HepG2 (cell line): ENCODE data around the gene SLC25A45. TPM values are rescaled to one million over a fixed set of nuclear protein-coding genes. Genes with fewer than 3 reads are reported as not detected.

ENCODE experiments used
- ATF6 ChIP-seq: sonication (generic); formaldehyde crosslinking; conservative IDR thresholded peaks from 2 replicates; pipeline ENCODE4 v1.4.0; 2020; ENCODE audit warnings: missing genetic modification reagents
- CBX5 ChIP-seq: sonication (generic); formaldehyde crosslinking; IDR thresholded peaks from 2 replicates; pipeline ENCODE4 v1.4.0; 2020; ENCODE audit warnings: missing genetic modification reagents, borderline replicate concordance
- EEA1 ChIP-seq: sonication (generic); formaldehyde crosslinking; IDR thresholded peaks from 2 replicates; pipeline ENCODE4 v1.5.1; 2020; ENCODE audit warnings: mild to moderate bottlenecking, missing genetic modification reagents, borderline replicate concordance
- FOXJ3 ChIP-seq: sonication (generic); formaldehyde crosslinking; IDR thresholded peaks from 2 replicates; pipeline ENCODE4 v1.4.0; 2020; ENCODE audit warnings: missing genetic modification reagents, mild to moderate bottlenecking, borderline replicate concordance
- NR3C1 ChIP-seq: sonication (generic); formaldehyde crosslinking; IDR thresholded peaks from 2 replicates; pipeline ENCODE4 v1.4.0; 2020; ENCODE audit warnings: missing genetic modification reagents
- PRDM15 ChIP-seq: sonication (generic); formaldehyde crosslinking; IDR thresholded peaks from 2 replicates; pipeline ENCODE4 v1.4.0; 2020; ENCODE audit warnings: missing genetic modification reagents
- RXRA ChIP-seq: sonication (generic); formaldehyde crosslinking; IDR thresholded peaks from 2 replicates; pipeline ENCODE4 v1.5.1; 2020; ENCODE audit warnings: missing genetic modification reagents
- SMARCC2 ChIP-seq: fragments of 450-650 bp; IDR thresholded peaks from 2 replicates; pipeline ENCODE4 v1.6.1; 2017; ENCODE audit warnings: antibody characterized with exemption, mild to moderate bottlenecking
- SMYD3 ChIP-seq: sonication (generic); formaldehyde crosslinking; IDR thresholded peaks from 2 replicates; pipeline ENCODE4 v1.8.1; 2023; ENCODE audit warnings: mild to moderate bottlenecking, missing genetic modification reagents
- SNAI1 ChIP-seq: sonication (generic); formaldehyde crosslinking; IDR thresholded peaks from 2 replicates; pipeline ENCODE4 v1.5.0; 2020; ENCODE audit warnings: mild to moderate bottlenecking, missing genetic modification reagents, borderline replicate concordance
- SPEN ChIP-seq: sonication (generic); formaldehyde crosslinking; IDR thresholded peaks from 2 replicates; pipeline ENCODE4 v1.5.1; 2020; ENCODE audit warnings: low read depth, mild to moderate bottlenecking, missing genetic modification reagents
- TRIM24 ChIP-seq: sonication (generic); formaldehyde crosslinking; IDR thresholded peaks from 2 replicates; pipeline ENCODE4 v1.8.0; 2022; ENCODE audit warnings: mild to moderate bottlenecking, missing genetic modification reagents
- ZFY ChIP-seq: sonication (generic); formaldehyde crosslinking; IDR thresholded peaks from 2 replicates; pipeline ENCODE4 v1.4.0; 2020; ENCODE audit warnings: missing genetic modification reagents
- ZNF446 ChIP-seq: sonication (generic); formaldehyde crosslinking; IDR thresholded peaks from 2 replicates; pipeline ENCODE4 v1.5.0; 2020; ENCODE audit warnings: mild to moderate bottlenecking, missing genetic modification reagents
- ZNF780A ChIP-seq: sonication (generic); formaldehyde crosslinking; IDR thresholded peaks from 2 replicates; pipeline ENCODE4 v1.8.0; 2022; ENCODE audit warnings: mild to moderate bottlenecking, missing genetic modification reagents, moderate library complexity
- ZSCAN29 ChIP-seq: sonication (generic); formaldehyde crosslinking; conservative IDR thresholded peaks from 2 replicates; pipeline ENCODE4 v1.4.0; 2020; ENCODE audit warnings: mild to moderate bottlenecking, missing genetic modification reagents
- polyA plus RNA-seq, 8 experiments: library from polyadenylated mRNA; depleted of rRNA in 3 of 8; stranded (reverse) in 7 of 8; unstranded in 1 of 8; fragments of >200 nt; fragmentation: Illumina TruSeq in 4 of 8; extraction: Trizol in 4 of 8; gene quantifications; 2 replicates each; pipeline versions ENCODE4 v1.2.1 to v1.2.3, GENCODE V29; 2011 to 2016; ENCODE audit warnings: low read depth in 4 of 8, missing spikeins in 1 of 8, mixed read lengths in 1 of 8; ENCODE audit not compliant: insufficient read depth in 1 of 8
- total RNA-seq, 5 experiments: library from RNA; depleted of rRNA; stranded (reverse); fragments of >200 nt; fragmentation: Illumina TruSeq; extraction: Trizol; gene quantifications; 2 replicates each; pipeline ENCODE4 v1.2.3, GENCODE V29; 2016; ENCODE audit warnings: low read depth in 1 of 5
- TF ChIP-seq, protein P1 (sequence below), 2 experiments: sonication (generic) in 1 of 2; formaldehyde crosslinking in 1 of 2; IDR thresholded peaks; 2 replicates each; pipeline versions ENCODE4 v1.4.0 to v1.6.1; 2018 to 2020; ENCODE audit warnings: missing genetic modification reagents in 2 of 2, borderline replicate concordance in 1 of 2, low read depth in 1 of 2, mild to moderate bottlenecking in 1 of 2, missing biosample characterization in 1 of 2
- TF ChIP-seq, protein P2 (sequence below): sonication (generic); formaldehyde crosslinking; IDR thresholded peaks from 2 replicates; pipeline ENCODE4 v1.4.0; 2020; ENCODE audit warnings: missing genetic modification reagents

The SLC25A45 gene
- total and polyA plus RNA-seq, 2 of the 13 experiments (the other 11 are each of a cell fraction or from before 2014, with no cell fraction given) = 1.2 to 3.4 TPM

DNA sequence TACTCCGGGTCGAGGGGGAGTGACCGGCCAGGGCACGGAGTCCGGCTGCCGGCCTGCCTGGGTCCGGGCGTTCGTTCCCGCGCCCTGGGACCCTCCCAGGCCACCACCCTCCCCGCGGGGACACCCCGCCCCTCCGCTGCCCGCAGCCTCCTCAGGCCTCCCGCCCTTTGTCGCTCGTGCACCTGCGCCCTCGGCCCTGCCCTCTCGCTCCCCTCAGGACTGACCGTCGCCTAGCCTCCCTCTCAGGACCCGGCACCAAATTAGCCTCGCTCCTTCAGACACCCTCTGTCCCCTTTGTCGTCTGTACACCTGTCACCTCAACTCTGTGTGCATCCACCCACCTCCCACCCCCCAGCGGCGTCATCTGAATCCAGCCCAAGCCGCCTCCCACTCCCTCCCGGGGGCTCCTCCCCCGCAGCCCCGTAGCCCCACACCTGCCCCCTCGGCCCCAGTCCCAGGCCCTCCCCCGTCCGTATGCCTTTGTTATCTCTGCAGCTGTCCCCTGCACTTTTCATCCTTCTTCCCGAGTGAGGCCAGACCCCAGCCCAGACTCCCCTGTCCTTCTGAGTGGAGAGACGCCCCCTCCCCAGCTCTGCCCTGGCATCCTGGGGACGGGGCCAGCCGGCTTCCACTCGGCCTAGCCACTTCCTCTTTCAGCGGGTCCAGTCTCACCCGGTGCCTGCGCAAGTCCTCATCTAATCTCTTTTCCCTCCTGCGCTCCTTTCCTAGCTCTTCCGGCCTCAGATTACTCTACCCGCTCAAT, 27.3 kb downstream of the SLC25A45 start (continued):
- TF ChIP-seq PRDM15 (CRISPR knock-in tag) (no peak), ZNF446 (CRISPR knock-in tag) (no peak), SMYD3 (CRISPR knock-in tag) (no peak), ZSCAN29 (no peak), EEA1 (CRISPR knock-in tag) (no peak), SNAI1 (CRISPR knock-in tag) (no peak), RXRA (CRISPR knock-in tag) (peak; percentile 14; the same call in 1 of the 2 replicates), CBX5 (no peak), ZNF780A (CRISPR knock-in tag) (no peak), FOXJ3 (no peak), NR3C1 (CRISPR knock-in tag) (no peak), ZFY (peak; percentile 3; the same call in 1 of the 2 replicates), SPEN (CRISPR knock-in tag) (no peak), ATF6 (CRISPR knock-in tag) (no peak), SMARCC2 (no peak), TRIM24 (CRISPR knock-in tag) (no peak)
- TF ChIP-seq, protein P1, sequence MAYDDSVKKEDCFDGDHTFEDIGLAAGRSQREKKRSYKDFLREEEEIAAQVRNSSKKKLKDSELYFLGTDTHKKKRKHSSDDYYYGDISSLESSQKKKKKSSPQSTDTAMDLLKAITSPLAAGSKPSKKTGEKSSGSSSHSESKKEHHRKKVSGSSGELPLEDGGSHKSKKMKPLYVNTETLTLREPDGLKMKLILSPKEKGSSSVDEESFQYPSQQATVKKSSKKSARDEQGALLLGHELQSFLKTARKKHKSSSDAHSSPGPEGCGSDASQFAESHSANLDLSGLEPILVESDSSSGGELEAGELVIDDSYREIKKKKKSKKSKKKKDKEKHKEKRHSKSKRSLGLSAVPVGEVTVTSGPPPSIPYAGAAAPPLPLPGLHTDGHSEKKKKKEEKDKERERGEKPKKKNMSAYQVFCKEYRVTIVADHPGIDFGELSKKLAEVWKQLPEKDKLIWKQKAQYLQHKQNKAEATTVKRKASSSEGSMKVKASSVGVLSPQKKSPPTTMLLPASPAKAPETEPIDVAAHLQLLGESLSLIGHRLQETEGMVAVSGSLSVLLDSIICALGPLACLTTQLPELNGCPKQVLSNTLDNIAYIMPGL (CRISPR knock-in tag; IDR thresholded peaks at IDR 0.05; ENCODE audit: borderline replicate concordance in 1 of 2, low read depth in 1 of 2) = 0 out of 4 replicates have a peak, but pooled peaks of 1 of the 2 experiments have one; percentile 19
- TF ChIP-seq, protein P2, sequence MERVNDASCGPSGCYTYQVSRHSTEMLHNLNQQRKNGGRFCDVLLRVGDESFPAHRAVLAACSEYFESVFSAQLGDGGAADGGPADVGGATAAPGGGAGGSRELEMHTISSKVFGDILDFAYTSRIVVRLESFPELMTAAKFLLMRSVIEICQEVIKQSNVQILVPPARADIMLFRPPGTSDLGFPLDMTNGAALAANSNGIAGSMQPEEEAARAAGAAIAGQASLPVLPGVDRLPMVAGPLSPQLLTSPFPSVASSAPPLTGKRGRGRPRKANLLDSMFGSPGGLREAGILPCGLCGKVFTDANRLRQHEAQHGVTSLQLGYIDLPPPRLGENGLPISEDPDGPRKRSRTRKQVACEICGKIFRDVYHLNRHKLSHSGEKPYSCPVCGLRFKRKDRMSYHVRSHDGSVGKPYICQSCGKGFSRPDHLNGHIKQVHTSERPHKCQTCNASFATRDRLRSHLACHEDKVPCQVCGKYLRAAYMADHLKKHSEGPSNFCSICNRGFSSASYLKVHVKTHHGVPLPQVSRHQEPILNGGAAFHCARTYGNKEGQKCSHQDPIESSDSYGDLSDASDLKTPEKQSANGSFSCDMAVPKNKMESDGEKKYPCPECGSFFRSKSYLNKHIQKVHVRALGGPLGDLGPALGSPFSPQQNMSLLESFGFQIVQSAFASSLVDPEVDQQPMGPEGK (CRISPR knock-in tag) = peak; percentile 52; the same call in 1 of the 2 replicates
